Stimulated activated CD4-positive, alpha-beta T cell treated with anti-CD3 and anti-CD28 coated beads, Interleukin-2, amount 100 ng/mL, for 4 hours (primary cell): ENCODE results near the gene DECR2.
"Not testable (repeated sequence)": the region's sequence is repeated elsewhere in the genome, so short reads cannot be mapped to it uniquely, and the experiment has no call there.

Experiments
- DNase-seq: peaks from one replicate; pipeline ENCODE4 v3.0.0-alpha.2; 2020; ENCODE audit warnings: low read depth

Gene DECR2

DNA sequence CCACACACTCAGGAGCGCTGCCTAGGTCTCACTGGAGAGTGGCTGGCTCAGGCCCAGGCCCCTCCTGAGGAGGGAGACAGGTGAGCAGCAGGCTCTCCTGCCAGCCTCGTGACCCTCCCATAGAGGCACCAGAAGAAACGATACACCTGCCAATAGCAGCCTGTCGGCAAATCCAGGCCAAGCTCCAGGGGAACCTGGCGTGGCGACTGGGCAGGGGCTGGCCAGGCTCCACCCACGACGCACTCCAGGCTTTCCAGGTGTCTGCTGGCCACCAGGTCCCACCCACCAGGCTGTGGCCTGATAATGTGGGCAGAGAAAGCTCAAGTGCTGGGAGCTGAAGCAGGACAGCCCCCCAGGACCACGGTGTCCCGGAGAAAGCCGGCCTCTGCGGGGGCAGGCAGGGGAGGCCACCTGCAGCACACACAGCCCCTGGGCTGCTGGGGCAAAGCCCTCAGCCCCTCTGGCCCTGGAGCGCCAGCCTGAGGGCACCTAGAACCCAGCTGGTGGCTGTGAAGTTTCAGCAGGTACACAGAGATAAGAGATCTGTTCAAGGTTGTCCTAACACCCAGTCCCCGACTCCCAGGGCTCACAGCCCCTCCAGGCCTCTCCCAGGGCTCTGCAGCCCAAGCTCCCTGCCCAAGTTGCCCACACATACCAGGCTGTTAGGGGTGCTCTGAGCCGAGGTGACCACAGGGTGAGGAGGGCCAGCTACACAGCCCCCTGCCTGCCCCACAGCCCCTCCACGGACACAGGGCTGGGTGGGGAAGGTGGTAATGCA, 22.3 kb upstream of the DECR2 start:
- no peak for DNase-seq

DNA sequence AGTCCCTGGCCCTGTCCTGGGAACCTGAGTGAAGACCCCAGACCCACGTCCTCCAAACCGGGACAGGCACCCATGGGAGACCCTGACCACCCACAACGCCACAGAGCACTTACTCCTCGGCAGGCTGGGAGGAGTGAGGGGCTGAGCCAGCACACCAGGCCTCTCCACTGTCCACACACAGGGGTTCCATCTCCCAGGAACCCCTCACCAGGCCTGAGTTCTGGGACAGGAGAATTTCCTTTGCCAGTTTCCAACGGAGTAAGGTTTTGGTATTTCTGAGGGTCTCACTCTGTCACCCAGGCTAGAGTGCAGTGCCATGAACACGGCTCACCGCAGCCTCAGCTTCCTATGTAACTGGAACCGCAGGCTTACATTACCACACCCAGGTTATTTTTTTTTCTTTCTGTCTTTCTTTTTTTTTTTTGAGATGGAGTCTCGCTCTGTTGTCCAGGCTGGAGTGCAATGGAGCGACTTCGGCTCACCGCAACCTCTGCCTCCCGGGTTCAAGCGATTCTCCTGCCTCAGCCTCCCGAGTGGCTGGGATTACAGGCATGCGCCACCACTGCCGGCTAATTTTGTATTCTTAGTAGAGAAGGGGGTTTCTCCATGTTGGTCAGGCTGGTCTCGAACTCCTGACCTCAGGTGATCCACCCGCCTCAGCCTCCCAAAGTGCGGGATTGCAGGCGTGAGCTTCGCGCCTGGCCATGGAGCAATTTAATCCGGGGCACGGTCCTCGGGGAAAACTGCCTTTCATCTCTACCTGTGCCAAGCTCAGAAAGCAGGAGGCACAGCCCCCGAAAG, 21.5 kb upstream of the DECR2 start:
- no peak for DNase-seq

DNA sequence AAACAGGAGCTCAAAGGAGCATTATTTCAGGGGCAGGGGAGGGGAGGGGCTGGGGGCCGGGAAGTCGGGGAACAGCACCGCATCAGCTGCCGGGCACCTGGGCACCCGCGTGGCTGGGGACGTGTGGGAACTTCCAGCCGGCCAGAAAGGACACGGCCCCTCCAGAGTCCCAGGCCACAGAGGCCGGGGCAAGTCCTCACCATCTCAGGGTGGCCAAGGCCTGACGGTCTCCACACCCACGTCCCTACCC, 21.0 kb upstream of the DECR2 start:
- no peak for DNase-seq

DNA sequence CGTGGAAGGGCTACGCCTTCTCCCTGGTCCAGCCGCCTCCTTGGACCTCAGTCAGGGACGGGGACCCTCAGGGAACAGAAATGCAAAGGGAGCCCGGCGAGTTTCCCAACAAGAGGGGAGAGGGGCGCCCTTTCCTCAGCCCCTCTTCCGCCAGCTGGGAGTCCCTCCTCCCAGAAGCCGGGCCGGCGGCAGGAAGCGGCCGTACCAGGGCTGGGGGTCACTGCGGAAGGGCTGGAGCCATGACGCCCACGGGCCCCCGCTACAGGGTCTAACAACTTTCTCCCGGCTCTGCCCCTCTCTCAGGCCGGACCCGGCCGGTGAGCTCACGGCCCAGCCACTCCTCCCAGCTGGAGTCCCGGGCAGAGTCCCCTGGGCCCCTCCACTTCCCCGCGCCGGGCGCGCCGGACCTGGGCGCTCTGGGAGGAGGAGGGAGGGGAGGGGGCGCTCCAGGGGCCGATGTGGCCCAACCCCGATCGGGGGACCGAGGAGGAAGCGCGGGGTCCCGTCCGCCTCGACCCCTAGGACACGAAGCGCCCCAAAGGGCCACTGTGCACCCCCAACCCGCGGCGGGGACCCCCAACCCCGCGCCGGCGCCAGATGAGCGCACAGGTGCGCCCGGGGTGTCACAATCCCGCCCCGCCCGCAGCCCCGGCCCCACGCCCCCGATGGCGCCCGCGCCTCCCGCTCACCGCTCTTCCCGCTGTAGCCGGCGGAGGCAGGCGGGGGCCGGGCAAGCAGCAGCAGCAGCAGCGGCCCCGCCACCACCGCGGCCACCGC, 20.5 kb upstream of the DECR2 start:
- no peak for DNase-seq

DNA sequence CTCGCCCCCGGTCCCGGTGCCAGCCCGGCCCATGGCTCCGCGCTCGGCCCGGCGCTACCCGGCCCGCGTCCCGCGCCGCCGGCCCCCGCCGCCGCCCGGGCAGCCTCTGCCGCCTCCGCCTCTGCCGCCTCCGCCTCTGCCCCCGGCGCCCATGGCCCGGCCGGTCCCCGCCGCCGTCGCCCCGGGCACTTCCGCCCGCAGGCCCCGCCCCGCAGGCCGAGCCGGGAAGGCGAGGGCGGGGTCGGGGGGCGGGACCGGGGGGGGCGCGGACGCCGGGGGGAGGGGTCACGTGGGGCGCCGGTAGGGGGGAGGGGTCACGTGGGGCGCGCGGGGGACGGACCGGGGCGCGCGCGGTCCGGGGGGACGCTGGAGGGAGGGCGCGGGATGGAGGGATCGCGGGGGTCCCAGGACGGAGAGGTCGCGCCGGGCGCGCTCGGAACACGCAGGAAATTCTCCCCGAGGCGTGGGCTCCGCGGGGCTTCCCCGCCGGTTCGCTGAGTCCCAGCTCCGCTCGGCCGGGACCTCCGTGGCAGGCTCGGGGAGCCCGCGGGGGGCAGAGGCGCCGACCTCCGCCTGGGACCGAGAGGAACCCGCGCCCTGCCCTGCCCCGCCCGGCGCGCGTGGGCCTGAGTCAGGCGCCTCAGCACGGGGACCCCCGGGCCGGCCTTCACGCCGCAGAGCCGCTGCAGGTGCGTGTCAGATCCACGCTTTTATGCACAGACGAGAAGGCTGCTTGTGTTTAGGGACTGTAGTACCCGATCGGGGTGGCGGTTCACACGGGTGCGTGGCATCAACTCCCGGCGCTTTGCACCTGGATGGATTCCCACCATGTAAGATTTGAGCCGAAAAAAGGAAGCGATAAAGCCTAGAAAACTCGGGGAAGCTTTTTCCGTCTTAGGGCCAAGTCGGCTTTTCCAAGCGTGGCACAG, 19.6 kb upstream of the DECR2 start, which contains the start of gene PGAP6:
Gene PGAP6, minus strand, starts transcription at position 190 of the 929 bp plus-strand sequence. Its CDS starts 157 bp downstream, at position 33.
- DNase-seq: peak; percentile 59

DNA sequence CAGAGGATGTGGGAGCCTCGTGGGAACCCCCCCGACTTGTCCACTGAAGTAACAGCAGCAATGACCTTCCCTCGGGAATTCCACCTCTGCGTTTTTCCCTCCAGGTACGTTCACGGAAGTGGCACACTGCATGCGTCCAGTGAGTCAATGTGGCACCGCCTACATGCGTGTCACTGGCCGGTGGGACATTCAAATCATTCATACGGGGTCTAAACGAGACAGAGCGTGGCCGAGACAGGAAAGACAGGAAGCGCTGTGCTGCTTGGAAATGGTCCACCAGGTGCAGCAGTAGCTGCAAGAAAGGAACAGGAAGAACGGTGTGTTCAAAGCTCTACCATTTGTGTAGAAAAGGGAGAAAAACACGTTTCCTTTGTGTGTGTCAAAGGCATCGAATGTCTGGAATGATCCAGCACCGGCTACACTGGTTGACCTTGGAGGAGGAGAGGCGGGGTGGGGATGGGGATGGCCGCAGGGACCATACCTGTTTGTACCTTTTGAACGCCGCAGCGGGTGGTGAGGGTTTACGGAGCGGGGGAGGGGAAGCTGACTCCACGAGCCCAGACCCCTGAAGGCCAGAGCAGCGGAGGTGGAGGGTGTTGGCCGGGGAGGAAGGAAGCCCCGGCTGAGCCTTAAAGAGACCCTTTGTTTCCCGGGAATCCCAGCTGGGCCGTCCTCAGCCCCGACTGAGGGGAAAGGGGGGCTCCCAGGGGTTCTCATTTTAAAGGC, 18.2 kb upstream of the DECR2 start:
- no peak for DNase-seq

DNA sequence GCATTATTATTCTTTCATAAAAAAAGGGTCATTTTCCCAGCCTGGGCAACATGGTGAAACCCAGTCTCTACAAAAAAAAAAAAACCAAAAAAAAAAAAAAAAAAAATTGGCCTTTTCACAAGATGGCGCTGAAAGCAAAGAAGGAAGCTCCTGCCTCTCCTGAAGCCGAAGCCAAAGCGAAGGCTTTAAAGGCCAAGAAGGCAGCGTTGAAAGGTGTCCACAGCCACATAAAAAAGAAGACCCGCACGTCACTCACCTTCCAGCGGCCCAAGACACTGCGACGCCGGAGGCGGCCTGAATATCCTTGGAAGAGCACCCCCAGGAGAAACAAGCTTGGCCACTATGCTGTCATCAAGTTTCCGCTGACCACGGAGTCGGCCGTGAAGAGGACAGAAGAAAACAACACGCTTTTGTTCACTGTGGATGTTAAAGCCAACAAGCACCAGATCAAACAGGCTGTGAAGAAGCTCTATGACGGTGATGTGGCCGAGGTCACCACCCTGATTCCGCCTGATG, 15.0 kb upstream of the DECR2 start:
- DNase-seq: no peak

DNA sequence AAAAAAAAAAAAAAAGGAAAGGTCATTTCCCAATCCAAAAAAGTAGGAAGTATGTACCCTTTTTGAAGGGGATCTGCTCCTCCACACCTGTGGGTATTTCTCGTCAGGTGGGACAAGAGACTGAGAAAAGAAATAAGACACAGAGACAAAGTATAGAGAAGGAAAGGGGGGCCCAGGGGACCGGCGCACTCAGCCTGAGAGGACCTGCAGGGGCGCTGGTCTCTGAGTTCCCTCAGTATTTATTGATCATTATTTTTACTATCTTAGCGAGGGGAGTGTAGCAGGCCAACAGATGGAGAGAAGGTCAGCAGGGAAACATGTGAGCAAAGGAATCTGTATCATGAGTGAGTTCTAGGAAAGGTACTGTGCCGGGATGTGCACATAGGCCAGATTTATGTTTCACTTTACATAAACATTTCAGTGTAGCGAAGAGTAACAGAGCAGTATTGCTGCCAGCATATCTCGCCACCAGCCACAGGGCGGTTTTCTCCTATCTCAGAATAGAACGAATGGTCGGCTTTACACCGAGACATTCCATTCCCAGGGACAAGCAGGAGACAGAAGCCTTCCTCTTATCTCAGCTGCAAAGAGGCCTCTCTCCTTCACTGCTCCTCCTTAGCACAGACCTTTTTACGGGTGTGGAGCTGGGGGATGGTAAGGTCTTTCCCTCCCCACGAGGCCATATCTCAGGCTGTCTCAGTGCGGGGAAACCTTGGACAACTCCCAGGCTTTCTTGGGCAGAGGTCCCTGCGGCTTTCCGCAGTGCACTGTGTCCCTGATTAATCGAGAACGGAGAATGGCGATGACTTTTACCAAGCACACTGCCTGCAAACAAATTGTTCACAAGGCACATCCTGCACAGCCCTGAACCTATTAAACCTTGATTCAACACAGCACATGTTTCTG, 13.7 kb upstream of the DECR2 start:
- not testable (repeated sequence) for DNase-seq

DNA sequence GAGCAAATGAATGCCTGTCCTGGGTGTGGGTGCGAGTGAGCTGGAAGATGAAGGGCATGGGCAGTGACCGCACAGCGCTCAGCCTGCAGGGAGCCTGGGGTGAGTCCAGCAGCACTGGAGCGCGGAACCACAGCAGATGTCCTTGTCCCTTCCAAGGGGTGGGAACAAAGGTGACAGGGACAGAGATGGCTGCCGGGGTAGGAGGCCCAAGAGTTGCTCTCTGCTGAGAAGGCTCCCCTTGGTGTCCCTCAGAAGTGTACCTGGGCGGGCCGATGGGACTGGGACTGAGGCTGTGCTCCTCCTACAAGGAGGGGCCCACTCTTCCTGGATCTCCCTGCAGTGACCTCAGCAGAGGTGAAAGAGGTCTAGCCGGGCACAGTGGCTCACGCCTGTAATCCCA, 12.3 kb upstream of the DECR2 start:
- DNase-seq: no peak

DNA sequence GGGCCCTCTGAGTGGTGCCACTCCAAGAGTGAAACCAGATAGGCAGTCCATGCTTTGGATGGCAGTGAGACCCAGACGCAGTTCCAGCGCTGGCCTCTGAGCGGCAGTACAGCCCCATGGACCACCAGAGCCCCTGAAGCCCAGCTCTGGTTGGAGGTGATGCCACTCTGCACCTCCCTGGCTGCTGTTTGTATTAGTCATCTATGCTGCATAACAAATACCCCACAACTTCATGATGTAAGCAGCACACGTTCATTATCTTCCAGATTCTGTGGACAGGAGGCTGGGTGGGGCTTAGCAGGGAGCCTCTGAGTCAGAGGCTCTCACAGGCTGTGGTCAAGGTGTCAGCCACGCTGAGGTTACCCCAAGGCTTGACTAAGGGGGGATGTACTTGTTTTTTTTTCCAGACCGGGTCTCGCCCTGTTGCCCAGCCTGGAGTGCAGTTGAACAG, 9.8 kb upstream of the DECR2 start:
- peak; percentile 63 for DNase-seq

DNA sequence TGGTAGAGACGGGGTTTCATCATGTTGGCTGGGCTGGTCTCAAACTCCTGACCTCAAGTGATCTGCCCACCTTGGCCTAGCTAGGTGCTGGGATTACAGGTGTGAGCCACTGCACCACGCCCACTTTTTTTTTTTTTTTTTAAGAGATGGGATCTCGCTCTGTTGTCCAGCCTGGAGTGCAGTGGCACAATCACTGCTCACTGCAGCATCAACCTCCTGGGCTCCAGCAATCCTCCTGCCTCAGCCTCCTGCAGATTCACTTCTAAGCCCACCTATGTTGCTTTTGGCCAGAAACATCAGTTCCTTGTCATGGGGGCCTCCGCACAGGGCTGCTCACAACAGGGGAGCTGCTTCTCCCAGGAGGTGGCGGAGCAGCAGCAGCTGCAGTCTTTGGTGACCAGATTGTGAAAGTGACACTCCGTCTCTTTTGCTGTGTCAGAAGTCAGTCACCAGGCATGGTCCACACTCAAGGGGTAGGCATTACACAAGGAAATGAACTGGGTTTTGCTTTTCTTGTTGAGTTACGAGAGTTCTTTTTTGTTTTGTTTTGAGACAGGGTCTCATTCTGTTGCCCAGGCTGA, 9.1 kb upstream of the DECR2 start:
- no peak for DNase-seq

DNA sequence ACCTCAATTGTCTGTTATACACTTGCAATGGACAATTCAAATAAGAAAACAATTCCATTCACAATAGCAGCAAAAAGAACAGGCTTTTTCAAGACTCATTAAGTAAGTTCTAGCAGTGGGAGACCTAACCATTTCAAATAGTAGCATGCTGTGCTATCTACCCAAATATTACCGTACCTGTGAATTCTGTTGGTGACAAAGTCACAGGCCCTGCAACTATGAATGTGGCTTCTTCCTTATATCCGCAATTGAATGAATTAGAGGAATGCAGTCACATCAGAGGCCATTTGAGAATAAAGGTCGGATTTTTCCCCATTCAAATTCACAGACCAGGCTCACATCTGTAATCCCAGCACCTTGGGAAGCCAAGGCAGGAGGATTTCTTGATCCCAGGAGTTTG, 5.5 kb upstream of the DECR2 start:
- DNase-seq: no peak

DNA sequence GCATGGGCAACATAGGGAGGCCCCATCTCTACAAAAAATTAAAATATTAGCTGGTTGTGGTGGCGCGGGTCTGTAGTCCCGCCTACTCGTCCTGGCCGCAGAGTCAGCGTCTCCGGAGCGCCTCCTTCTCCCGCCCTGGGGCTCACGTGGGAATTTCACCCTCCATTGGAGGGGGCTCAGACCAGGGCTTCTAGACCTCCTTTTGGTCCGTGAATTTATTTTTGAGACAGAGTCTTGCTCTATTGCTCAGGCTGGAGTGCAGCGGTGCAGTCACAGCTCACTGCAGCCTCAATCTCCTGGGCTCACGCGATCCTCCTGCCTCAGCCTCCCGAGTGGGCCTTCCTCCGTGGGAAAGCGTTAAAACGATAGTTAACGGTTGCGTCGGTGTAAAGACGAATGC, 5.1 kb upstream of the DECR2 start:
- no peak for DNase-seq

DNA sequence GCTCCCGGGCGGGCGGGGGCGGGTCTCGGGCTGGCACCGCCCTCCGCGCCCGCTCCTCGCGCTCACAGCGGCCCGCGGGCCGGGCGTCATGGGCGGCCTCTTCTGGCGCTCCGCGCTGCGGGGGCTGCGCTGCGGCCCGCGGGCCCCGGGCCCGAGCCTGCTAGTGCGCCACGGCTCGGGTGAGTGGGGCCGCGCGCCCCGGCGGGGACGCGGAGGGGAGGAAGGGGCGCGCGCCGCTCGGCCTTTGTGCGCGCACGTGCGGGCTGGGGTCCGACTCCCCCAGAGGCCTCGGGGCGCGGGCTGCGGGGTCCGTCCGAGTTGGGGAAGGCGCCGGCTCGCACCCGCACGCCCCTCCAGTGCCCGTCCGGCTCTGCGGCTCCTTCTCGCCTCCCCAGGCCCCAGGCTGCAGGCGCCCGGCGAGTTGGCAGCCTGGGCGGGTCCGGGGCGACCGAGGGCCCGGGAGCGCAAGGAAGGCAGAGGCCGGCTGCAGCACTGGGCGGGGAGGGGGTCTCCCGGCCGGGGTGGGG, 4.5 kb upstream of the DECR2 start, which contains the start of gene NME4:
Gene NME4, plus strand, starts transcription at position 65 of the 527 bp plus-strand sequence. Its CDS starts 24 bp downstream, at position 89.
- no peak for DNase-seq

DNA sequence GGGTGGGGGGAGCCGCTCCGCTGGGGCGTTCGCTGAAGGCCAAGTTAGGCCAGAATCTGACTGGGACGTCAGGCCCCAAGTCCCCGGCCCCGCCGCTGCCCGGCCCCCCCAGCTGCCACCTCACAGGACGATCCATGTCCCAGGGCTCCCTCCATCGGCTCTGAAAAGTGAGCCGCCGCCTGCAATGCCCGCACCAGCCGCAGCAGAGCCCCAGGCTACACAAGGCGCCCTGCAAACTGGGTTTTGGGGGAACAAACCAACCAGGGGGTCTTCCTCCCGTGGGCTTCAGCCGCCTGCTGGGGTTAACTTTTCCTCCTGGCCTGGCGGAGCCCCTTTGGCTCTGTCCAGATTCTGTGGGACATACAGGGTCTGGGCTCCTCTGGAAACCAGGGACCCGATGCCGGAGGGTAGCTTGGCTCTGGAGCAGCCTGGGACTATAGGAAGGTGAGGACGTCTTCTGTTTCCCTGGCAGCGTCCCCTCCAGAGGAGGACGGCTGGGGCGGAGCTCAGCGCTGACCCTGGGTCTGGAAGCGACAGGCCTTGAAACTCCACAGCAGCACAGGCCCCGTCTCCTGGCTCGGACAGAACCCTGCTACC, 3.9 kb upstream of the DECR2 start:
- no peak for DNase-seq

DNA sequence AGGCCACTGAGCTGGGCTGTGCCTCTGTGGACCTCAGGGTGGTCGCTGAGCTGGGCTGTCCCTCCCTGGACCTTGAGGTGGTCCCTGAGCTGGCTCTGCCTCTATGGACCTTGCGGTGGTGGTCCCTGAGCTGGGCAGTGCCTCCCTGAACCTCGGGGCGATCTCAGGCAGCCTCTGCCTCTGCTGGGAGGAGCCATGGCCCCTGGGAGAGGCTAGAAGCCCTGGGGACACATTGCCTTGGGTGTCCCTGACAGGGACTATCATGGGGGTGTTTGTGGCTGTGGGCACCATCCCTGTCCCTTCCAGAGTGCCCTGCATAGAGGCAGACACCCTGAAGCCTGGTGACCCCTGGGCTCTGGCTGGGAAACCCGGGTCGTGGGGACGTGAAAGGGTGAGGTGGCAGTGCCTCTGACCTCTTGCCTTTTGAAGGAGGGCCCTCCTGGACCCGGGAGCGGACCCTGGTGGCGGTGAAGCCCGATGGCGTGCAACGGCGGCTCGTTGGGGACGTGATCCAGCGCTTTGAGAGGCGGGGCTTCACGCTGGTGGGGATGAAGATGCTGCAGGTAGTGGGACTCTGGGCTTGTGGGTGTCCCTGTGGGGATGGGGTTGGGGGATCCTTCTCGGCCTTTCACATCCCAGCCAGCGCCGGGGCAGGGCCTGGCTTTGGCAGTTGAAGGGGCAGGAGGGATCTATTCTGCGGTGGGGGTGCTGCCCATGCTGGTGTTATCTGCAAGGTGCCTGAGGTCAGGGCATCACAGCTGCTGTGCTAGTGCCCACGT, 2.9 kb upstream of the DECR2 start:
- DNase-seq: no peak

DNA sequence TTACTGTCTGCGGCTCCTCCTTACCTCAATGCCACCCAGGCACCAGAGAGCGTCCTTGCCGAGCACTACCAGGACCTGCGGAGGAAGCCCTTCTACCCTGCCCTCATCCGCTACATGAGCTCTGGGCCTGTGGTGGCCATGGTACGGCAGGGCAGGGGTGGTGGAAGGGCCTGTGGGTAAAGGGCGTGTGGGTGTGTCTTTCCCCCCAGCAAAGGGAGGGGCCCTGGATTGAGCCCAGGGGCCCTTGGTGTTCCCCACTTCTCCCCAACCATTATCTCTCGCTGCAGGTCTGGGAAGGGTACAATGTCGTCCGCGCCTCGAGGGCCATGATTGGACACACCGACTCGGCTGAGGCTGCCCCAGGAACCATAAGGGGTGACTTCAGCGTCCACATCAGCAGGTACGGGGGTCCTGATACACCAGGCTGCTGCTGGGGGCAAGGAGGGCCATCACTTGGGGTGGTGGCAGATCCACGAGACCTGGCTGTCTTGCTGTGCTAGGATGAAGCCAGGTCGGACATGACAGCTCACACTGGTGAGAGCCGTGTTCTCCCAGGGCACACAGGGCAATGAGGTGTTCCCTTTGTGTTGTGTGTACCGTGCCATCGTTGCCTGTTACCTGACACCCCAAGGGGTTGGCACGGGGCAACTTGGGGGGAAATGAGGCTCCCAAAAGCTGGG, 2.2 kb upstream of the DECR2 start:
- no peak for DNase-seq
